A549 (cell line): ENCODE data around the gene KRTAP16-1. TPM values are rescaled to one million over a fixed set of nuclear protein-coding genes. Genes with fewer than 3 reads are reported as not detected.

Source experiments
- ATAC-seq, 2 experiments: fragments of 200-7000 bp in 1 of 2; fragments of >200 bp in 1 of 2; cut with Nextera tagmentation in 1 of 2; cut with Tn5 transposase in 1 of 2; 3 replicates each; pipeline versions ENCODE4 v1.8.0 to v1.9.1; 2018 to 2020; ENCODE audit warnings: mild to moderate bottlenecking in 1 of 2, moderate library complexity in 1 of 2
- CTCF ChIA-PET: fragments of 300-600 bp; sonication (Branson Sonifier 250); formaldehyde crosslinking; extraction: SDS; loops from one replicate; lab custom pipeline; 2021; ENCODE audit warnings: antibody characterized with exemption, inconsistent platforms; lab: Yijun Ruan, JAX
- POLR2A ChIA-PET: fragments of 350-600 bp; formaldehyde crosslinking; extraction: SDS; loops from one replicate; lab custom pipeline; 2021; ENCODE audit warnings: antibody characterized with exemption, inconsistent platforms; lab: Yijun Ruan, JAX
- DNase-seq, 2 experiments: peaks; one replicate each; pipeline versions ENCODE4 v3.0.0 to v3.0.0-alpha.2; 2011 to 2016; ENCODE audit warnings: low read depth in 1 of 2, low spot score in 1 of 2
- FAIRE-seq: peaks from 2 replicates; lab custom pipeline; 2011; peaks lifted over from hg19 to GRCh38; lab: Jason Lieb, UNC
- H3K27ac ChIP-seq, 2 experiments: fragments of >200 bp; sonication (Bioruptor Twin); formaldehyde crosslinking; 3 replicates each; pipeline ENCODE4 v1.5.1; 2016 to 2017
- H3K4me1 ChIP-seq: fragments of >200 bp; sonication (Bioruptor Twin); formaldehyde crosslinking; 3 replicates; pipeline ENCODE4 v1.6.1; 2016
- H3K4me2 ChIP-seq: fragments of >200 bp; sonication (Bioruptor Twin); formaldehyde crosslinking; 3 replicates; pipeline ENCODE4 v1.6.1; 2016
- H3K4me3 ChIP-seq: fragments of >200 bp; sonication (Bioruptor Twin); formaldehyde crosslinking; 3 replicates; pipeline ENCODE4 v1.5.1; 2016
- H3K9me3 ChIP-seq: fragments of >200 bp; sonication (Bioruptor Twin); formaldehyde crosslinking; 3 replicates; pipeline ENCODE4 v1.6.1; 2016
- CBX8 ChIP-seq: fragments of 200-600 bp; sonication (generic); IDR thresholded peaks from 2 replicates; pipeline ENCODE4 v1.6.1; 2016
- CHD4 ChIP-seq: fragments of 200-600 bp; sonication (generic); IDR thresholded peaks from 2 replicates; pipeline ENCODE4 v1.6.1; 2016; ENCODE audit warnings: antibody characterized with exemption, mild to moderate bottlenecking, borderline replicate concordance
- EHF ChIP-seq: fragments of 250-450 bp; sonication (Bioruptor Pico); IDR thresholded peaks from 2 replicates; pipeline ENCODE4 v1.5.0; 2020; ENCODE audit warnings: mild to moderate bottlenecking
- EHMT2 ChIP-seq: fragments of 200-600 bp; sonication (generic); IDR thresholded peaks from 2 replicates; pipeline ENCODE4 v1.6.1; 2016; ENCODE audit warnings: antibody characterized with exemption, low read depth, mild to moderate bottlenecking, moderate library complexity
- FOSB ChIP-seq: fragments of 250-450 bp; sonication (Bioruptor Pico); IDR thresholded peaks from 2 replicates; pipeline ENCODE4 v1.5.0; 2020; ENCODE audit warnings: mild to moderate bottlenecking, moderate library complexity
- FOSL2 ChIP-seq, 2 experiments: fragments of 450-650 bp in 1 of 2; fragments of >200 bp in 1 of 2; sonication (Bioruptor Twin) in 1 of 2; formaldehyde crosslinking; IDR thresholded peaks; 2 replicates each; pipeline versions ENCODE4 v1.5.0 to v1.6.1; 2016 to 2020; ENCODE audit warnings: mild to moderate bottlenecking in 1 of 2, moderate library complexity in 1 of 2
- HDAC2 ChIP-seq: fragments of 200-600 bp; sonication (generic); IDR thresholded peaks from 2 replicates; pipeline ENCODE4 v1.6.1; 2016
- HOXB5 ChIP-seq: fragments of 250-450 bp; sonication (Bioruptor Pico); IDR thresholded peaks from 2 replicates; pipeline ENCODE4 v1.5.0; 2020; ENCODE audit warnings: mild to moderate bottlenecking, moderate library complexity
- JUN ChIP-seq, 2 experiments: fragments of >200 bp; sonication (Bioruptor Twin); formaldehyde crosslinking; IDR thresholded peaks; 2 replicates in 1 of 2; 3 replicates in 1 of 2; pipeline ENCODE4 v1.6.1; 2016 to 2017
- MAZ ChIP-seq: fragments of 150-350 bp; IDR thresholded peaks from 2 replicates; pipeline ENCODE4 v1.6.1; 2014; ENCODE audit warnings: antibody characterized with exemption, low read depth, low read length, borderline replicate concordance
- NR3C1 ChIP-seq: fragments of >200 bp; sonication (Bioruptor Twin); formaldehyde crosslinking; IDR thresholded peaks from 3 replicates; pipeline ENCODE4 v1.6.1; 2017
- PHF8 ChIP-seq: fragments of 200-600 bp; sonication (generic); IDR thresholded peaks from 2 replicates; pipeline ENCODE4 v1.6.1; 2016; ENCODE audit warnings: low read depth, mild to moderate bottlenecking, antibody characterized with exemption, moderate library complexity, borderline replicate concordance
- POLR2AphosphoS2 ChIP-seq: conservative IDR thresholded peaks from 2 replicates; pipeline ENCODE4 v1.6.1; 2012; ENCODE audit warnings: low read length, improper control_type of control experiment, inconsistent platforms
- RAD21 ChIP-seq, 2 experiments: fragments of >200 bp in 1 of 2; sonication (Bioruptor Twin) in 1 of 2; formaldehyde crosslinking in 1 of 2; IDR thresholded peaks in 1 of 2; conservative IDR thresholded peaks in 1 of 2; 2 replicates in 1 of 2; 3 replicates in 1 of 2; pipeline ENCODE4 v1.6.1; 2012 to 2018; ENCODE audit warnings: inconsistent platforms in 1 of 2
- RARB ChIP-seq: fragments of 250-450 bp; sonication (Bioruptor Pico); IDR thresholded peaks from 2 replicates; pipeline ENCODE4 v1.8.0; 2021; ENCODE audit warnings: mild to moderate bottlenecking, moderate library complexity
- RCOR1 ChIP-seq: fragments of 150-350 bp; IDR thresholded peaks from 2 replicates; pipeline ENCODE4 v1.6.1; 2014; ENCODE audit warnings: antibody characterized with exemption, low read length, low read depth
- RFX5 ChIP-seq: fragments of 450-650 bp; IDR thresholded peaks from 2 replicates; pipeline ENCODE4 v1.7.1; 2014; ENCODE audit warnings: antibody characterized with exemption, mild to moderate bottlenecking, moderate library complexity
- SMC3 ChIP-seq: fragments of >200 bp; sonication (Bioruptor Twin); formaldehyde crosslinking; IDR thresholded peaks from 3 replicates; pipeline ENCODE4 v1.6.1; 2018; ENCODE audit warnings: inconsistent platforms
- ZC3H11A ChIP-seq: fragments of 450-650 bp; IDR thresholded peaks from 2 replicates; pipeline ENCODE4 v1.6.1; 2014; ENCODE audit warnings: antibody characterized with exemption, mild to moderate bottlenecking
- ZFP36 ChIP-seq: fragments of 450-650 bp; IDR thresholded peaks from 2 replicates; pipeline ENCODE4 v1.6.1; 2014; ENCODE audit warnings: borderline replicate concordance; ENCODE audit not compliant: partially characterized antibody
- WGBS: methylation state at CpG from one replicate; pipeline ENCODE4 v1.1.6; 2017; ENCODE audit errors: missing lambda C conversion rate; 5-methylcytosine and 5-hydroxymethylcytosine counted together
- polyA plus RNA-seq, 4 experiments: library from polyadenylated mRNA; depleted of rRNA in 3 of 4; stranded (reverse); fragments of >200 nt; fragmentation: RNase III in 1 of 4; extraction: RNeasy Plus Mini Kit Qiagen cat#74134 plus additional on column Dnase treatment in 1 of 4; gene quantifications; 2 replicates in 3 of 4; 3 replicates in 1 of 4; pipeline ENCODE4 v1.2.3, GENCODE V29; 2011 to 2017
- TF ChIP-seq, protein P1 (sequence below): IDR thresholded peaks from 2 replicates; pipeline ENCODE4 v1.6.1; 2012
- TF ChIP-seq, protein P2 (sequence below): fragments of 250-450 bp; sonication (Bioruptor Pico); IDR thresholded peaks from 2 replicates; pipeline ENCODE4 v1.5.0; 2020; ENCODE audit warnings: low read depth, mild to moderate bottlenecking, moderate library complexity
- TF ChIP-seq, protein P3 (sequence below): IDR thresholded peaks from 2 replicates; pipeline ENCODE4 v1.6.1; 2012
- TF ChIP-seq, protein P4 (sequence below): fragments of >200 bp; sonication (Bioruptor Twin); formaldehyde crosslinking; IDR thresholded peaks from 3 replicates; pipeline ENCODE4 v1.5.1; 2016
- TF ChIP-seq, protein P5 (sequence below): fragments of >200 bp; sonication (Bioruptor Twin); formaldehyde crosslinking; IDR thresholded peaks from 2 replicates; pipeline ENCODE4 v1.6.1; 2016

The KRTAP16-1 gene
- polyA plus RNA-seq, 2 of the 4 experiments (the other 2 are of a cell fraction), result not detected

DNA sequence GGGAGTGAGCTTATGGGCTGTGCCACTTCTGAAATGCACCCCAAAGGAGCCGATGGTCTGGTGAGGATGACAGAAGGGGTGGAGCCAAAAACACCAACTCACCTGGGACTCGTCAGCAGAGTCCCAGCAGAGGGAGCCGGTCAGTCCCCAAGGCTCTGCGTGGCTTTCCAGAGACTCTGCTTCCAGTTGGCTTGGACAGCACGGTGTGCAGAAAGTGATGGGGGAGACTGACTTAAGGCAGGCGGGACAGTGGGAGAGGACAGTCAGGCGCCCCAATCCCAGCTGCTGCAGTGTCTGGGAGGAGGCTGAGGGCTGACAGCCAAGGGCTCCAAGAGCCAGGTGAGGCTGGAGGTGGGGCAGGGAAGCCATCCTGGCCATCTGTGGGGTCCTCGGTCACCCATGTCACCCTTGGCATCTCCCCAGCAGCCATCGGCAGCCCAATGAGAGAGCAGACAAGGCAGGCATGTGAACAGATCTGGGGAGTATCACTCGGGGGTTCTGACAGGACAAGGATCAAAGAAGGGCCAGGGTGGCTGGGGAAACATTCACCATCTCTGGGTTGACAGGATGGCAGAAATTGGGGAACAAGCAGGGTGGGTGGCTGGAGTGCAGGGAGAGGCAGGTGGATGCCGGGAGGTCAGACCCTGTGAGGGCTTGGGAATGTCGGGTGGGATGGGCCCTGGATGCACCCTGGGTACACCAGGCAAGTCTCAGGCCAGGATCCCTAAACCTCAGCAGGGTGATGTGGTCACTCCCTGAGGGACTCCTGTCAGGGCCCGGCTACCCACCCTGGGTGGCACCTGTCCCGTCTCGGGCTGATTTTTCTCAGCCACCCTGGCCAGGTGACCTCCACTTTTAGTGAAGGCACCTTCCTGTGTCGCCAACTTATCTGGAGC, 15.3 kb upstream of the KRTAP16-1 start:
- peak; percentile 51 to 74; a peak in 4 of 6 replicates for ATAC-seq
- H3K4me3 ChIP-seq, result no peak overlapping the region
- TF ChIP-seq RAD21 (conservative IDR thresholded peaks at IDR 0.05 in 1 of 2, IDR thresholded peaks at IDR 0.05 in 1 of 2), result peak; percentile 48 to 59; a peak in 4 of 5 replicates
- peak; percentile 63 for TF ChIP-seq SMC3
- TF ChIP-seq ZFP36, result no peak
- TF ChIP-seq CHD4, result no peak
- TF ChIP-seq HDAC2, result no peak
- TF ChIP-seq, protein P1, sequence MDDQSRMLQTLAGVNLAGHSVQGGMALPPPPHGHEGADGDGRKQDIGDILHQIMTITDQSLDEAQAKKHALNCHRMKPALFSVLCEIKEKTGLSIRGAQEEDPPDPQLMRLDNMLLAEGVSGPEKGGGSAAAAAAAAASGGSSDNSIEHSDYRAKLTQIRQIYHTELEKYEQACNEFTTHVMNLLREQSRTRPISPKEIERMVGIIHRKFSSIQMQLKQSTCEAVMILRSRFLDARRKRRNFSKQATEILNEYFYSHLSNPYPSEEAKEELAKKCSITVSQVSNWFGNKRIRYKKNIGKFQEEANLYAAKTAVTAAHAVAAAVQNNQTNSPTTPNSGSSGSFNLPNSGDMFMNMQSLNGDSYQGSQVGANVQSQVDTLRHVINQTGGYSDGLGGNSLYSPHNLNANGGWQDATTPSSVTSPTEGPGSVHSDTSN, result no peak
- TF ChIP-seq, protein P2, sequence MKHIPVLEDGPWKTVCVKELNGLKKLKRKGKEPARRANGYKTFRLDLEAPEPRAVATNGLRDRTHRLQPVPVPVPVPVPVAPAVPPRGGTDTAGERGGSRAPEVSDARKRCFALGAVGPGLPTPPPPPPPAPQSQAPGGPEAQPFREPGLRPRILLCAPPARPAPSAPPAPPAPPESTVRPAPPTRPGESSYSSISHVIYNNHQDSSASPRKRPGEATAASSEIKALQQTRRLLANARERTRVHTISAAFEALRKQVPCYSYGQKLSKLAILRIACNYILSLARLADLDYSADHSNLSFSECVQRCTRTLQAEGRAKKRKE, result no peak
- TF ChIP-seq, protein P3, sequence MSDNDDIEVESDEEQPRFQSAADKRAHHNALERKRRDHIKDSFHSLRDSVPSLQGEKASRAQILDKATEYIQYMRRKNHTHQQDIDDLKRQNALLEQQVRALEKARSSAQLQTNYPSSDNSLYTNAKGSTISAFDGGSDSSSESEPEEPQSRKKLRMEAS, result no peak
- no peak for TF ChIP-seq FOSL2 (IDR thresholded peaks at IDR 0.05)
- no peak for TF ChIP-seq FOSL2 (CRISPR knock-in tag; IDR thresholded peaks at IDR 0.05)
- no peak for TF ChIP-seq PHF8
- TF ChIP-seq EHF (CRISPR knock-in tag), result no peak
- TF ChIP-seq JUN (IDR thresholded peaks at IDR 0.05), result no peak
- no peak for TF ChIP-seq EHMT2
- TF ChIP-seq FOSB (CRISPR knock-in tag), result no peak
- TF ChIP-seq, protein P4, sequence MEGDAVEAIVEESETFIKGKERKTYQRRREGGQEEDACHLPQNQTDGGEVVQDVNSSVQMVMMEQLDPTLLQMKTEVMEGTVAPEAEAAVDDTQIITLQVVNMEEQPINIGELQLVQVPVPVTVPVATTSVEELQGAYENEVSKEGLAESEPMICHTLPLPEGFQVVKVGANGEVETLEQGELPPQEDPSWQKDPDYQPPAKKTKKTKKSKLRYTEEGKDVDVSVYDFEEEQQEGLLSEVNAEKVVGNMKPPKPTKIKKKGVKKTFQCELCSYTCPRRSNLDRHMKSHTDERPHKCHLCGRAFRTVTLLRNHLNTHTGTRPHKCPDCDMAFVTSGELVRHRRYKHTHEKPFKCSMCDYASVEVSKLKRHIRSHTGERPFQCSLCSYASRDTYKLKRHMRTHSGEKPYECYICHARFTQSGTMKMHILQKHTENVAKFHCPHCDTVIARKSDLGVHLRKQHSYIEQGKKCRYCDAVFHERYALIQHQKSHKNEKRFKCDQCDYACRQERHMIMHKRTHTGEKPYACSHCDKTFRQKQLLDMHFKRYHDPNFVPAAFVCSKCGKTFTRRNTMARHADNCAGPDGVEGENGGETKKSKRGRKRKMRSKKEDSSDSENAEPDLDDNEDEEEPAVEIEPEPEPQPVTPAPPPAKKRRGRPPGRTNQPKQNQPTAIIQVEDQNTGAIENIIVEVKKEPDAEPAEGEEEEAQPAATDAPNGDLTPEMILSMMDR, result peak; percentile 53
- no peak for TF ChIP-seq CBX8
- TF ChIP-seq, all 56 proteins: peak for 3
- WGBS, result 66% methylated on average over 16 of the region's 16 CpGs
- DNase-seq (peak; percentile 26 to 48), FAIRE-seq (no peak)
- CTCF ChIA-PET, result interaction anchor here (0.7 to 4.7 kb wide), 14 partner anchors 7 to 467 kb away, joined by 3 to 58 read pairs (median 14); partner anchors contain the start of genes KRT33A and KRTAP29-1
- Histone ChIP-seq H3K9me3 (peaks cover 13% of the 10 kb centered on the region), H3K27ac (no peak overlapping the region), H3K4me2 (no peak overlapping the region), H3K4me1 (no peaks in the 10 kb centered on the region)
- POLR2A ChIA-PET, result no interaction called here

DNA sequence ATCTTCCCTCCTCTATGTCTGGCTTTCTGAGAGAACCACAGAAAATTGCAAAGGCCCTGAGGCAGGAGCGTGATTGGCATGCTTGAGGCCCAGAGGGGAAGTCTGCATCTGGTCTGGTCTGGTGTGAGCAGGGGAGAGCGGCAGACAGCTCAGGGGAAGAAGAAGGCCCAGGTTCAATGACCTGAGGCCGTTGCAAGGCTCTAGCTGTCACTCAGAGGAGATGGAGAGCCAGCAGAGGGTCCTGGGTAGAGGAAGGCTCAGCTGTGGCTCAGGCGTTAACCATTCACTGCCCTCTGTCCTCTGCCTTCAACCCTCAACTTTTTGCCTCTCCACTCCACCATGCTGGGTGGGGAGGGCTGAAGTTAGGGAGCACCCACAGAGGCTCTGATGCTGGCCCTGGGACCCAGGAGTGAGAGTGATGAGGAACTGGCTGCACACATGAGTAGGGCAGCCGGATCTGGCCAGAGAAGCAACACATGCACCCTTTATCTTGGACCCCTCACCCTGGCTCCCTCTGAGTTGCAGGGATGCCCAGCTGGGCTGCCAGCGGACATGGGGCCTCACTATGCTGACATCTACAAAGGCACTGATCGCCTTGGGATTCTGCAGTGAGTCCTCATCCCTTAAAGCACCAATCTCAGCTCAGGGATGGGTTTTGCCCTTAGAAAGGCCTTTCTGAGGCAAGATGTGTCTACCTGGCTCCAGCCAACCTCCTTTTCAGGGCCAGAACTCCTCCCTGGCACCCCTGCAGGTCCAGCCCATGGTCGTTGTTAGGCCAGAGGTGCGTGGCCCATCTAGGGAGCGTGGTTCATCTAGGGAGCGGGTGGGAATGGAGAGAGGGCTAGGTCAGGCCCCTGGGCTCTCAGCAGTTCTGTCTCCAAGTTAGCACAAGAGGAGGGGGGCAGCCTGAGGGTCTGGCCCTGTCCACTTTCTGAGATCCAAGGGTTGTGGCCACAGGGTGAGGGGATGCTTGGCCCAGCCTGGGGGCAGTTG, 14.1 kb upstream of the KRTAP16-1 start:
- DNase-seq, result no peak
- no peaks in the 10 kb centered on the region for H3K4me1 ChIP-seq
- TF ChIP-seq MAZ (no peak), NR3C1 (no peak), RFX5 (no peak), RCOR1 (no peak), POLR2AphosphoS2 (no peak), SMC3 (no peak), HDAC2 (no peak), HOXB5 (CRISPR knock-in tag) (no peak), ZC3H11A (no peak), ZFP36 (no peak), RARB (CRISPR knock-in tag) (no peak)
- TF ChIP-seq, protein P5, sequence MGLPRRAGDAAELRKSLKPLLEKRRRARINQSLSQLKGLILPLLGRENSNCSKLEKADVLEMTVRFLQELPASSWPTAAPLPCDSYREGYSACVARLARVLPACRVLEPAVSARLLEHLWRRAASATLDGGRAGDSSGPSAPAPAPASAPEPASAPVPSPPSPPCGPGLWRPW, result no peak
- TF ChIP-seq, protein P2, result no peak
- TF ChIP-seq, all 56 proteins: peak for 0
- peaks cover 15% of the 10 kb centered on the region for H3K9me3 ChIP-seq
- H3K4me2 ChIP-seq, result no peak overlapping the region
- no peak overlapping the region for H3K4me3 ChIP-seq
- FAIRE-seq (no peak), ATAC-seq (no peak)
- 83% methylated on average over 11 of the region's 11 CpGs for WGBS
- H3K27ac ChIP-seq, result no peak overlapping the region
- POLR2A ChIA-PET, result no interaction called here
- CTCF ChIA-PET, result interaction anchor here (0.6 to 4.7 kb wide), 92 partner anchors 9 to 703 kb away, joined by 3 to 58 read pairs (median 4); partner anchors contain the start of genes KRT20, KRT33A, KRTAP16-1 and KRTAP2-1
